GM23338 (cell line): ENCODE measurements around the gene JAKMIP1. TPM values are rescaled to one million over a fixed set of nuclear protein-coding genes. Genes with fewer than 3 reads are reported as not detected.

Source experiments
- ATAC-seq: fragments of 200-7000 bp; cut with Tn5 transposase; 3 replicates; pipeline ENCODE4 v1.9.1; 2020
- DNase-seq: peaks from one replicate; pipeline ENCODE4 v3.0.0-alpha.2; 2015; ENCODE audit warnings: low spot score
- H2AFZ ChIP-seq: fragments of 200-600 bp; sonication (generic); 2 replicates; pipeline ENCODE4 v1.8.0; 2016; ENCODE audit warnings: antibody characterized with exemption, mild to moderate bottlenecking, moderate library complexity
- H3F3A ChIP-seq: fragments of 200-600 bp; sonication (generic); replicated peaks from 2 replicates; pipeline ENCODE4 v1.8.0; 2017; ENCODE audit warnings: antibody characterized with exemption, mixed run types, low read depth
- H3K27ac ChIP-seq: fragments of 200-600 bp; sonication (generic); 2 replicates; pipeline ENCODE4 v1.6.1; 2016; ENCODE audit warnings: low read depth
- H3K27me3 ChIP-seq: fragments of 200-600 bp; sonication (generic); 2 replicates; pipeline ENCODE4 v1.8.0; 2016; ENCODE audit warnings: mild to moderate bottlenecking, mixed run types, moderate library complexity; ENCODE audit not compliant: insufficient read depth
- H3K36me3 ChIP-seq: fragments of 200-600 bp; sonication (generic); 2 replicates; pipeline ENCODE4 v1.8.0; 2016; ENCODE audit warnings: mild to moderate bottlenecking; ENCODE audit not compliant: insufficient read depth
- H3K4me1 ChIP-seq: fragments of 200-600 bp; sonication (generic); 2 replicates; pipeline ENCODE4 v1.8.0; 2016; ENCODE audit warnings: mild to moderate bottlenecking, moderate library complexity; ENCODE audit not compliant: insufficient read depth
- H3K4me2 ChIP-seq: fragments of 200-600 bp; sonication (generic); 2 replicates; pipeline ENCODE4 v1.7.1; 2017; ENCODE audit warnings: mixed run types
- H3K4me3 ChIP-seq: fragments of 200-600 bp; sonication (generic); 2 replicates; pipeline ENCODE4 v1.6.1; 2016; ENCODE audit warnings: mixed run types
- H3K79me2 ChIP-seq: fragments of 200-600 bp; sonication (generic); replicated peaks from 2 replicates; pipeline ENCODE4 v1.8.0; 2017; ENCODE audit warnings: mild to moderate bottlenecking; ENCODE audit not compliant: insufficient read depth
- H3K9me2 ChIP-seq: fragments of 200-600 bp; sonication (generic); 2 replicates; pipeline ENCODE4 v1.8.0; 2017; ENCODE audit not compliant: insufficient read depth
- H4K20me1 ChIP-seq: fragments of 200-600 bp; sonication (generic); replicated peaks from 2 replicates; pipeline ENCODE4 v1.8.0; 2017; ENCODE audit warnings: mild to moderate bottlenecking; ENCODE audit not compliant: insufficient read depth
- H3K27ac Mint-ChIP-seq: 2 replicates; pipeline ENCODE4 v1.8.0; 2020; ENCODE audit warnings: inconsistent platforms, mild to moderate bottlenecking, moderate library complexity, mixed read lengths
- H3K27me3 Mint-ChIP-seq: 3 replicates; pipeline ENCODE4 v1.8.0; 2022; ENCODE audit warnings: low read depth, mild to moderate bottlenecking, moderate library complexity, mixed read lengths, inconsistent platforms; ENCODE audit not compliant: insufficient read depth, poor library complexity
- H3K36me3 Mint-ChIP-seq: 3 replicates; pipeline ENCODE4 v1.8.0; 2021; ENCODE audit warnings: low read depth, mild to moderate bottlenecking, inconsistent platforms, moderate library complexity, mixed read lengths
- H3K4me1 Mint-ChIP-seq: 3 replicates; pipeline ENCODE4 v1.8.0; 2020; ENCODE audit warnings: mild to moderate bottlenecking, inconsistent platforms, mixed read lengths
- H3K4me3 Mint-ChIP-seq: 3 replicates; pipeline ENCODE4 v1.8.0; 2021; ENCODE audit warnings: moderate library complexity, mild to moderate bottlenecking, inconsistent platforms, mixed read lengths
- H3K9me3 Mint-ChIP-seq: 3 replicates; pipeline ENCODE4 v1.8.0; 2020; ENCODE audit warnings: moderate library complexity, mild to moderate bottlenecking, inconsistent platforms, mixed read lengths
- EZH2 ChIP-seq: fragments of 200-600 bp; sonication (generic); IDR thresholded peaks from one replicate; pipeline ENCODE4 v1.8.0; 2017; ENCODE audit warnings: antibody characterized with exemption, mild to moderate bottlenecking, low read depth; ENCODE audit not compliant: unreplicated experiment
- POLR2AphosphoS5 ChIP-seq: IDR thresholded peaks from 2 replicates; pipeline ENCODE4 v1.6.1; 2016; ENCODE audit warnings: antibody characterized with exemption, low read depth
- ZNF114 ChIP-seq: fragments of 250-450 bp; sonication (Bioruptor Pico); IDR thresholded peaks from 2 replicates; pipeline ENCODE4 v1.5.0; 2020; ENCODE audit warnings: mild to moderate bottlenecking, moderate library complexity
- ZNF331 ChIP-seq: fragments of 250-450 bp; sonication (Bioruptor Pico); IDR thresholded peaks from 2 replicates; pipeline ENCODE4 v1.5.0; 2020; ENCODE audit warnings: low read depth, mild to moderate bottlenecking, moderate library complexity
- polyA plus RNA-seq: library from polyadenylated mRNA; unstranded; fragments of >200 nt; fragmentation: Nextera tagmentation; extraction: Ambion mirVana; gene quantifications from 2 replicates; pipeline ENCODE4 v1.2.1, GENCODE V29; 2016
- total RNA-seq: library from RNA; depleted of rRNA; stranded (reverse); fragments of >200 nt; shearing (Covaris generic); gene quantifications from 2 replicates; pipeline ENCODE4 v1.2.3, GENCODE V29; 2014
- TF ChIP-seq, protein P1 (sequence below): fragments of 250-450 bp; sonication (Bioruptor Pico); IDR thresholded peaks from 2 replicates; pipeline ENCODE4 v1.5.0; 2020; ENCODE audit warnings: mild to moderate bottlenecking, moderate library complexity
- TF ChIP-seq, protein P2 (sequence below), 2 experiments: fragments of 200-600 bp in 1 of 2; sonication (generic) in 1 of 2; conservative IDR thresholded peaks; 2 replicates each; pipeline versions ENCODE4 v1.5.1 to v1.6.1; 2016 to 2017; ENCODE audit warnings: antibody characterized with exemption in 2 of 2, low read depth in 2 of 2, mild to moderate bottlenecking in 2 of 2, moderate library complexity in 1 of 2
- TF ChIP-seq, protein P3 (sequence below): IDR thresholded peaks from 2 replicates; pipeline ENCODE4 v1.6.1; 2016; ENCODE audit warnings: antibody characterized with exemption

JAKMIP1 gene
- total and polyA plus RNA-seq, 2 experiments from 2014 or later = 4.6 to 5.1 TPM

DNA sequence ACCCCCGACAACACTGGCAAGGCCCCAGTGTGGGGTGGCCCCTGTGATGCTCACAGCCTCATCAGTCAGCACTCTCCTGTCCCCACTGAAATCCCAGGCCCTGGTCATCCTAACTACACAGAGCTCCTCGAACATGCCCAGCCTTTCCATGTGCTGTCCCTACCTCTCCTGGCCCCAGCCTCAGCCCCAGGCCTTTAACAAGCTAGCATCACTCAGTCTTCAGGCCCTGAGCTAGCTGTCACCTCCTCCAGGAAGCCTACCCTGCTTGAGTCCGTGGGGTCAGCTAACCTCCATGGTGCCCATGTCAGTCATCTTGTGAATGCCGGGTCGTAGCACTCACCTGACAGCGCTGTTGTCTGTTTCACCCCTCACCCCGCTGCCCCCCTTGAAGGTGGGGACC is 156.5 kb downstream of the JAKMIP1 start (continued):
- TF ChIP-seq ZNF114 (no peak), EZH2 (no peak)
- TF ChIP-seq, protein P1, sequence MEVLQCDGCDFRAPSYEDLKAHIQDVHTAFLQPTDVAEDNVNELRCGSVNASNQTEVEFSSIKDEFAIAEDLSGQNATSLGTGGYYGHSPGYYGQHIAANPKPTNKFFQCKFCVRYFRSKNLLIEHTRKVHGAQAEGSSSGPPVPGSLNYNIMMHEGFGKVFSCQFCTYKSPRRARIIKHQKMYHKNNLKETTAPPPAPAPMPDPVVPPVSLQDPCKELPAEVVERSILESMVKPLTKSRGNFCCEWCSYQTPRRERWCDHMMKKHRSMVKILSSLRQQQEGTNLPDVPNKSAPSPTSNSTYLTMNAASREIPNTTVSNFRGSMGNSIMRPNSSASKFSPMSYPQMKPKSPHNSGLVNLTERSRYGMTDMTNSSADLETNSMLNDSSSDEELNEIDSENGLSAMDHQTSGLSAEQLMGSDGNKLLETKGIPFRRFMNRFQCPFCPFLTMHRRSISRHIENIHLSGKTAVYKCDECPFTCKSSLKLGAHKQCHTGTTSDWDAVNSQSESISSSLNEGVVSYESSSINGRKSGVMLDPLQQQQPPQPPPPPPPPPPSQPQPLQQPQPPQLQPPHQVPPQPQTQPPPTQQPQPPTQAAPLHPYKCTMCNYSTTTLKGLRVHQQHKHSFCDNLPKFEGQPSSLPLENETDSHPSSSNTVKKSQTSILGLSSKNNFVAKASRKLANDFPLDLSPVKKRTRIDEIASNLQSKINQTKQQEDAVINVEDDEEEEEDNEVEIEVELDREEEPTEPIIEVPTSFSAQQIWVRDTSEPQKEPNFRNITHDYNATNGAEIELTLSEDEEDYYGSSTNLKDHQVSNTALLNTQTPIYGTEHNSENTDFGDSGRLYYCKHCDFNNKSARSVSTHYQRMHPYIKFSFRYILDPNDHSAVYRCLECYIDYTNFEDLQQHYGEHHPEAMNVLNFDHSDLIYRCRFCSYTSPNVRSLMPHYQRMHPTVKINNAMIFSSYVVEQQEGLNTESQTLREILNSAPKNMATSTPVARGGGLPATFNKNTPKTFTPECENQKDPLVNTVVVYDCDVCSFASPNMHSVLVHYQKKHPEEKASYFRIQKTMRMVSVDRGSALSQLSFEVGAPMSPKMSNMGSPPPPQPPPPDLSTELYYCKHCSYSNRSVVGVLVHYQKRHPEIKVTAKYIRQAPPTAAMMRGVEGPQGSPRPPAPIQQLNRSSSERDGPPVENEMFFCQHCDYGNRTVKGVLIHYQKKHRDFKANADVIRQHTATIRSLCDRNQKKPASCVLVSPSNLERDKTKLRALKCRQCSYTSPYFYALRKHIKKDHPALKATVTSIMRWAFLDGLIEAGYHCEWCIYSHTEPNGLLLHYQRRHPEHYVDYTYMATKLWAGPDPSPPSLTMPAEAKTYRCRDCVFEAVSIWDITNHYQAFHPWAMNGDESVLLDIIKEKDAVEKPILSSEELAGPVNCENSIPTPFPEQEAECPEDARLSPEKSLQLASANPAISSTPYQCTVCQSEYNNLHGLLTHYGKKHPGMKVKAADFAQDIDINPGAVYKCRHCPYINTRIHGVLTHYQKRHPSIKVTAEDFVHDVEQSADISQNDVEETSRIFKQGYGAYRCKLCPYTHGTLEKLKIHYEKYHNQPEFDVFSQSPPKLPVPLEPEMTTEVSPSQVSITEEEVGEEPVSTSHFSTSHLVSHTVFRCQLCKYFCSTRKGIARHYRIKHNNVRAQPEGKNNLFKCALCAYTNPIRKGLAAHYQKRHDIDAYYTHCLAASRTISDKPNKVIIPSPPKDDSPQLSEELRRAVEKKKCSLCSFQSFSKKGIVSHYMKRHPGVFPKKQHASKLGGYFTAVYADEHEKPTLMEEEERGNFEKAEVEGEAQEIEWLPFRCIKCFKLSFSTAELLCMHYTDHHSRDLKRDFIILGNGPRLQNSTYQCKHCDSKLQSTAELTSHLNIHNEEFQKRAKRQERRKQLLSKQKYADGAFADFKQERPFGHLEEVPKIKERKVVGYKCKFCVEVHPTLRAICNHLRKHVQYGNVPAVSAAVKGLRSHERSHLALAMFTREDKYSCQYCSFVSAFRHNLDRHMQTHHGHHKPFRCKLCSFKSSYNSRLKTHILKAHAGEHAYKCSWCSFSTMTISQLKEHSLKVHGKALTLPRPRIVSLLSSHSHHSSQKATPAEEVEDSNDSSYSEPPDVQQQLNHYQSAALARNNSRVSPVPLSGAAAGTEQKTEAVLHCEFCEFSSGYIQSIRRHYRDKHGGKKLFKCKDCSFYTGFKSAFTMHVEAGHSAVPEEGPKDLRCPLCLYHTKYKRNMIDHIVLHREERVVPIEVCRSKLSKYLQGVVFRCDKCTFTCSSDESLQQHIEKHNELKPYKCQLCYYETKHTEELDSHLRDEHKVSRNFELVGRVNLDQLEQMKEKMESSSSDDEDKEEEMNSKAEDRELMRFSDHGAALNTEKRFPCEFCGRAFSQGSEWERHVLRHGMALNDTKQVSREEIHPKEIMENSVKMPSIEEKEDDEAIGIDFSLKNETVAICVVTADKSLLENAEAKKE (CRISPR knock-in tag) = no peak
- TF ChIP-seq, protein P2, sequence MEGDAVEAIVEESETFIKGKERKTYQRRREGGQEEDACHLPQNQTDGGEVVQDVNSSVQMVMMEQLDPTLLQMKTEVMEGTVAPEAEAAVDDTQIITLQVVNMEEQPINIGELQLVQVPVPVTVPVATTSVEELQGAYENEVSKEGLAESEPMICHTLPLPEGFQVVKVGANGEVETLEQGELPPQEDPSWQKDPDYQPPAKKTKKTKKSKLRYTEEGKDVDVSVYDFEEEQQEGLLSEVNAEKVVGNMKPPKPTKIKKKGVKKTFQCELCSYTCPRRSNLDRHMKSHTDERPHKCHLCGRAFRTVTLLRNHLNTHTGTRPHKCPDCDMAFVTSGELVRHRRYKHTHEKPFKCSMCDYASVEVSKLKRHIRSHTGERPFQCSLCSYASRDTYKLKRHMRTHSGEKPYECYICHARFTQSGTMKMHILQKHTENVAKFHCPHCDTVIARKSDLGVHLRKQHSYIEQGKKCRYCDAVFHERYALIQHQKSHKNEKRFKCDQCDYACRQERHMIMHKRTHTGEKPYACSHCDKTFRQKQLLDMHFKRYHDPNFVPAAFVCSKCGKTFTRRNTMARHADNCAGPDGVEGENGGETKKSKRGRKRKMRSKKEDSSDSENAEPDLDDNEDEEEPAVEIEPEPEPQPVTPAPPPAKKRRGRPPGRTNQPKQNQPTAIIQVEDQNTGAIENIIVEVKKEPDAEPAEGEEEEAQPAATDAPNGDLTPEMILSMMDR (conservative IDR thresholded peaks at IDR 0.05; ENCODE audit: low read depth in 2 of 2) = no peak

DNA sequence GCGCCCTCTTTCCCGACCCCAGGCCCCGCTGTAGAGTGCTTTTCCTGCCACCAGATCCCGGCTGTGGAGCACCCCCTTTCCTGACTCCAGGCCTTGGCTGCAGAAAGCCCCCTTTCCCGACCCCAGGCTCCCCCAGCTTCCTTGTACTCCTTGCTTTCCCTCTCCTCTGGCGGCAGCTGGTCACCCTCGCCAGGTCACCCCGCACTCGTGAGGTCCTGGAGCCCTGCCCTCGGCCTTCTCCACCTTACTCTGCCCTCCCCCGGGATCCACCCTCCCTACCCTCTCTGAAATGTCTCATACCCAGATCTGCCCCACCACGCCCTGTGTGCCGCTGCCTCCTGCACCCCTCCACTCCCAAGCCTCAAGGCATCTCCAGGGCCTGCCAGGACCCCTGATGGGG is 157.2 kb downstream of the JAKMIP1 start:
- Mint-ChIP-seq H3K27me3 (peaks cover 2% of the 10 kb centered on the region), H3K36me3 (no peaks in the 10 kb centered on the region), H3K4me1 (no peaks in the 10 kb centered on the region; the same call in 2 of the 3 replicates), H3K27ac (no peak overlapping the region), H3K4me3 (no peak overlapping the region), H3K9me3 (no peaks in the 10 kb centered on the region)
- TF ChIP-seq ZNF331 (CRISPR knock-in tag) = no peak
- no peak for TF ChIP-seq EZH2
- TF ChIP-seq, protein P3, sequence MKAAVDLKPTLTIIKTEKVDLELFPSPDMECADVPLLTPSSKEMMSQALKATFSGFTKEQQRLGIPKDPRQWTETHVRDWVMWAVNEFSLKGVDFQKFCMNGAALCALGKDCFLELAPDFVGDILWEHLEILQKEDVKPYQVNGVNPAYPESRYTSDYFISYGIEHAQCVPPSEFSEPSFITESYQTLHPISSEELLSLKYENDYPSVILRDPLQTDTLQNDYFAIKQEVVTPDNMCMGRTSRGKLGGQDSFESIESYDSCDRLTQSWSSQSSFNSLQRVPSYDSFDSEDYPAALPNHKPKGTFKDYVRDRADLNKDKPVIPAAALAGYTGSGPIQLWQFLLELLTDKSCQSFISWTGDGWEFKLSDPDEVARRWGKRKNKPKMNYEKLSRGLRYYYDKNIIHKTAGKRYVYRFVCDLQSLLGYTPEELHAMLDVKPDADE = no peak
- no peak for TF ChIP-seq POLR2AphosphoS5
- H4K20me1 ChIP-seq = no peaks in the 10 kb centered on the region
- H3F3A ChIP-seq = no peaks in the 10 kb centered on the region
- H3K79me2 ChIP-seq = no peaks in the 10 kb centered on the region
- no peak overlapping the region for H3K4me2 ChIP-seq
- H3K27me3 ChIP-seq = no peaks in the 10 kb centered on the region
- H2AFZ ChIP-seq = no peak overlapping the region
- ATAC-seq = no peak
- H3K36me3 ChIP-seq = no peaks in the 10 kb centered on the region
- no peak for DNase-seq
- no peaks in the 10 kb centered on the region for H3K4me1 ChIP-seq
- no peak overlapping the region for H3K4me3 ChIP-seq
- no peak overlapping the region for H3K27ac ChIP-seq
- no peaks in the 10 kb centered on the region for H3K9me2 ChIP-seq
